ENCODE results near the gene KRTAP10-3. TPM values are rescaled to one million over a fixed set of nuclear protein-coding genes. Genes with fewer than 3 reads are reported as not detected.

The KRTAP10-3 gene
- total and polyA plus RNA-seq, 2 of the 13 experiments (the other 11 are each of a cell fraction or from before 2014, with no cell fraction given), result not detected

DNA sequence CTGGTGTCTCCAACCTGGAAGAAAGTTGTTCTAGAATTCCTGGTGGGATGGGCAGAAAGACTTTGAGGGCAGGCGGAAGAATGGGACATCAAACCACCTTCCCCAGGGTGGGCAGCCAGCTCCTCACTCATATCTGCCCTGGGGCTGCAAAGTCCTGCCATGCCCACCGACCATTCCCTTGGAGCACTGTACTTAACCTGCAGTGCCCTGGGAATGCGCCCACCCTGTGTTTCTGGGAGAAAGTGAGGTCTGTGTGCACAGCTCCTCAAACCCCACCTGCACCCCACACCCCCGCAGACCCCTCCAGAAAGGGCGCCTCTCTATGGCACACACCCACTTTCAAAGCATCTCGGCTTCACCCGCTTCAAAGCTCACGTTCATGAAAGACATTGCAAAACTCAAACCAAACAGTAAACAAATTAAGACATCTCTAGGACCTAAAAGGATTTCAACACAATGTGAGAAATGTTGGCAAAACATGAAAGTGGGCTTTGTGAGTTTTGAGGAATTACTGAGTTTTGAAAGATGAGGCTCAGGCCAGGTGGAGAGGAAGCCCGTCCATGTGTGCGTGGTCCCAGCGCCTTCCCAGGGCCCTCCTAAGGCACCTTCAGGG is 43.7 kb downstream of the KRTAP10-3 start (continued):
- TF ChIP-seq ZNF556 (CRISPR knock-in tag; IDR thresholded peaks at IDR 0.05; ENCODE audit: borderline replicate concordance) (no peak), TGIF2 (CRISPR knock-in tag; IDR thresholded peaks at IDR 0.05) (no peak), RBM22 (optimal IDR thresholded peaks at IDR 0.05; ENCODE audit: low read length) (no peak), ZNF207 (IDR thresholded peaks at IDR 0.05; ENCODE audit: borderline replicate concordance) (no peak), SETDB1 (CRISPR knock-in tag; IDR thresholded peaks at IDR 0.05; ENCODE audit: borderline replicate concordance) (no peak), SOX13 (IDR thresholded peaks at IDR 0.05) (no peak), SOX13 (CRISPR knock-in tag; conservative IDR thresholded peaks at IDR 0.05 in 1 of 2, IDR thresholded peaks at IDR 0.05 in 1 of 2) (peak in 1 of 2 experiments; percentile 35; a peak in 1 of 4 replicates), ZBTB34 (CRISPR knock-in tag; IDR thresholded peaks at IDR 0.05) (no peak), MAFG (CRISPR knock-in tag; IDR thresholded peaks at IDR 0.05) (no peak), HNRNPK (IDR thresholded peaks at IDR 0.05; ENCODE audit: low read depth, low read length, poor library complexity, severe bottlenecking) (no peak), ARID2 (CRISPR knock-in tag; IDR thresholded peaks at IDR 0.05; ENCODE audit: borderline replicate concordance) (no peak), ZNF382 (CRISPR knock-in tag; IDR thresholded peaks at IDR 0.05; ENCODE audit: borderline replicate concordance) (no peak), SOX5 (CRISPR knock-in tag; IDR thresholded peaks at IDR 0.05; ENCODE audit: borderline replicate concordance) (peak; percentile 41; the same call in 1 of the 2 replicates), BCL6 (CRISPR knock-in tag; IDR thresholded peaks at IDR 0.05) (peak; percentile 91), ZNF275 (CRISPR knock-in tag; IDR thresholded peaks at IDR 0.05; ENCODE audit: borderline replicate concordance) (no peak), GFI1 (CRISPR knock-in tag; IDR thresholded peaks at IDR 0.05; ENCODE audit: borderline replicate concordance) (no peak), EP300 (IDR thresholded peaks at IDR 0.05; ENCODE audit: low read depth in 2 of 2, low read length in 2 of 2) (peak in 1 of 2 experiments; percentile 82; a peak in 2 of 4 replicates), EP300 (CRISPR knock-in tag; IDR thresholded peaks at IDR 0.05; ENCODE audit: borderline replicate concordance) (peak; percentile 40; the same call in 1 of the 2 replicates), GATAD2A (CRISPR knock-in tag; IDR thresholded peaks at IDR 0.05) (peak; percentile 81), ZSCAN25 (CRISPR knock-in tag; IDR thresholded peaks at IDR 0.05) (no peak)
- TF ChIP-seq, protein P1, sequence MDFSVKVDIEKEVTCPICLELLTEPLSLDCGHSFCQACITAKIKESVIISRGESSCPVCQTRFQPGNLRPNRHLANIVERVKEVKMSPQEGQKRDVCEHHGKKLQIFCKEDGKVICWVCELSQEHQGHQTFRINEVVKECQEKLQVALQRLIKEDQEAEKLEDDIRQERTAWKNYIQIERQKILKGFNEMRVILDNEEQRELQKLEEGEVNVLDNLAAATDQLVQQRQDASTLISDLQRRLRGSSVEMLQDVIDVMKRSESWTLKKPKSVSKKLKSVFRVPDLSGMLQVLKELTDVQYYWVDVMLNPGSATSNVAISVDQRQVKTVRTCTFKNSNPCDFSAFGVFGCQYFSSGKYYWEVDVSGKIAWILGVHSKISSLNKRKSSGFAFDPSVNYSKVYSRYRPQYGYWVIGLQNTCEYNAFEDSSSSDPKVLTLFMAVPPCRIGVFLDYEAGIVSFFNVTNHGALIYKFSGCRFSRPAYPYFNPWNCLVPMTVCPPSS (IDR thresholded peaks at IDR 0.05), result no peak
- TF ChIP-seq, protein P2, sequence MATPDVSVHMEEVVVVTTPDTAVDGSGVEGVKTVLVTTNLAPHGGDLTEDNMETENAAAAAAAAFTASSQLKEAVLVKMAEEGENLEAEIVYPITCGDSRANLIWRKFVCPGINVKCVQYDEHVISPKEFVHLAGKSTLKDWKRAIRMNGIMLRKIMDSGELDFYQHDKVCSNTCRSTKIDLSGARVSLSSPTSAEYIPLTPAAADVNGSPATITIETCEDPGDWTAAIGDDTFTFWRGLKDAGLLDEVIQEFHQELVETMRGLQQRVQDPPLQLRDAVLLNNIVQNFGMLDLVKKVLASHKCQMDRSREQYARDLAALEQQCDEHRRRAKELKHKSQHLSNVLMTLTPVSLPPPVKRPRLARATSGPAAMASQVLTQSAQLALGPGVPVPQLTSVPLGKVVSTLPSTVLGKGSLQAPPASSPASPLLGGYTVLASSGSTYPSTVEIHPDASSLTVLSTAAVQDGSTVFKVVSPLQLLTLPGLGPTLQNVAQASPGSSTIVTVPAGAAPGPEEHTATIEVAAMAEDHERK (CRISPR knock-in tag; IDR thresholded peaks at IDR 0.05; ENCODE audit: low read depth), result no peak
